HG03469 (cell line): Measurements from ENCODE around the gene UBR3.

Source experiments
- ATAC-seq: cut with Tn5 transposase; IDR thresholded peaks from one replicate; pipeline ENCODE4 v1.9.1; 2021; ENCODE audit warnings: mild to moderate bottlenecking, moderate library complexity, moderate number of reproducible peaks; ENCODE audit not compliant: unreplicated experiment

UBR3 gene

GRCh38 chr2:170039401-170040172 lies 212.3 kb downstream of the UBR3 start:
- ATAC-seq, result no peak

GRCh38 chr2:170044751-170045478 lies 217.7 kb downstream of the UBR3 start:
- ATAC-seq, result no peak

- ATAC-seq, result no peak
Measured at GRCh38 chr2:170047331-170048065, 220.2 kb downstream of the UBR3 start.

GRCh38 chr2:170052151-170052550 lies 224.9 kb downstream of the UBR3 start:
- ATAC-seq, result no peak

- ATAC-seq, result no peak
Measured at GRCh38 chr2:170054997-170055396, 227.7 kb downstream of the UBR3 start.

GRCh38 chr2:170056900-170057299 lies 229.6 kb downstream of the UBR3 start:
- ATAC-seq, result no peak

GRCh38 chr2:170063456-170064235 lies 236.4 kb downstream of the UBR3 start:
- ATAC-seq, result no peak

GRCh38 chr2:170070778-170071177 lies 243.5 kb downstream of the UBR3 start:
- no peak for ATAC-seq

GRCh38 chr2:170073288-170073687 lies 246.0 kb downstream of the UBR3 start:
- ATAC-seq, result no peak

- no peak for ATAC-seq
Measured at GRCh38 chr2:170076189-170076588, 248.9 kb downstream of the UBR3 start.

GRCh38 chr2:170077830-170078569 lies 250.7 kb downstream of the UBR3 start:
- ATAC-seq, result no peak

GRCh38 chr2:170084820-170085491 lies 257.7 kb downstream of the UBR3 start:
- ATAC-seq, result no peak

GRCh38 chr2:170086117-170086688 lies 258.9 kb downstream of the UBR3 start:
- ATAC-seq, result no peak

- ATAC-seq, result no peak
Measured at GRCh38 chr2:170086751-170087412, 259.6 kb downstream of the UBR3 start.

GRCh38 chr2:170087413-170087793 lies 260.1 kb downstream of the UBR3 start:
- no peak for ATAC-seq

GRCh38 chr2:170088776-170089175 lies 261.5 kb downstream of the UBR3 start:
- no peak for ATAC-seq

GRCh38 chr2:170090229-170090628 lies 263.0 kb downstream of the UBR3 start:
- no peak for ATAC-seq

GRCh38 chr2:170091436-170091835 lies 264.2 kb downstream of the UBR3 start:
- ATAC-seq, result no peak
